Posterior cingulate gyrus (tissue), 11 donors: Measurements from ENCODE around the gene LCNL1.
"Not testable (repeated sequence)": the region's sequence is repeated elsewhere in the genome, so short reads cannot be mapped to it uniquely, and the experiment has no call there.

Experiments used
- DNase-seq, 10 donors: peaks; one replicate each; pipeline versions ENCODE4 v3.0.0 to v3.0.0-alpha.2; 2020 to 2021; ENCODE audit warnings: mixed read lengths in 3 of 10
- intact Hi-C: fragments of 100-400 bp; cut with DNase I; formaldehyde crosslinking; loops from one replicate; pipeline ENCODE4 v1.15.1; 2023

The LCNL1 gene

GRCh38 chr9:137030538-137031527 lies 48.0 kb downstream of the LCNL1 start:
- peak in 1 of 10 donors; percentile 88 for DNase-seq
- intact Hi-C loops: no loop called here

DNA sequence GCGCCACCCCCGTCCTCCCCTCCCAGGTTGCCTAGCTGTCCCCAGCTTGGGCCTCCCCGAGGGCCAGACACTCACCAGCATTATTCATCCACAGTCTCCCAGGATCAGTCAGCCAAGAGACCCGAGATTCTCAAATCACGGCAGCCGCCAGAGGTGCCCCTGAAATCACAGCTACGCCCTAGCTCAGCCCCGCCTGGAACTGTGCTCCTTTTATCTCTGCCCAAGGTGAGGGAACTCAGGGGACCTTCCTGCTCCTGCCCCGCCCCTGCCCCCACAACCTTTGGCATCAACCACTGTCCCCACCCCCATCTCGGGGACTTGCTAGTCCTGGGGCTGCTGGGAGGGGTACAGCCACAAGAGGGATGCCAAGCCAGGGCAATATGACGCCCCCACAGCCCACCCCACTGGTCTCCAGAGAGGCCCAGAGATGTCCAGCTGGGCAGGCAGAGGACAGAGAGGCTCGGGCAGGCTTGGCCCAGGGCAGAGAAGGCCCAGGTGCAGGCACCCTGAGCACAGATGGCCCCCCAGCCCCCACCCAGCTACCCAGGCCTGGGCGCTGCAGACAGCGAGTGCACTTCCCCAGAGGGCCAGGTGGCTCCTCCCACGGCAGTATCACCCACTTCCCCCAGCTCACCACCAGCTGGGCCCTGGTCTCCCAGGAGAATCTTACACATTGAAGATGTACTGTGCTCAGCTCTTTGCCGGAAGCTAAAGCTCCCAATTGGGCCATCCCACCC lies 49.3 kb downstream of the LCNL1 start, which contains the start of gene FUT7:
Gene FUT7 (minus strand): TSS at position 185 of the 737 bp plus-strand sequence. CDS start 97 bp downstream, at position 88.
- intact Hi-C loops: no loop called here
- no peak for DNase-seq

DNA sequence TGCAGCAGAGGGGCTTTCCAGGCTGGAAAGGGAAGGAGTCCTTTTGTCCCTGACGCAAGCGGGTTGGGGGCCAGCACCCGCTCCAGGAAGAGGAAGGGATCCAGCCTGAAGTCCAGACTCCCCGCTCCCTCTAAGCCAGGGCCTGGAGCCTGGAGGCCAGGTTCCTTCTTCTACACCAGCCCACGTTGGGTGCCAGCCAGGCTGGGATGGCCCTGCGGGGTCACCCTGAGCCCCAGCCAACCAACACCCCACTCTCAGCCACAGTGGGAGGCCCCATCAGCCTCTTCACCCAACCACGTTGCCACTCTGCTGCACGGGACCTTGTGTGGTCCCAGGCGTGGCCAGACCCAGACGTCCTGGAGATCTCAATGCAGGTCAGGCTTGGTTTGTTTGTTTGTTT lies 50.1 kb downstream of the LCNL1 start:
- no peak for DNase-seq
- intact Hi-C loops: no loop called here

DNA sequence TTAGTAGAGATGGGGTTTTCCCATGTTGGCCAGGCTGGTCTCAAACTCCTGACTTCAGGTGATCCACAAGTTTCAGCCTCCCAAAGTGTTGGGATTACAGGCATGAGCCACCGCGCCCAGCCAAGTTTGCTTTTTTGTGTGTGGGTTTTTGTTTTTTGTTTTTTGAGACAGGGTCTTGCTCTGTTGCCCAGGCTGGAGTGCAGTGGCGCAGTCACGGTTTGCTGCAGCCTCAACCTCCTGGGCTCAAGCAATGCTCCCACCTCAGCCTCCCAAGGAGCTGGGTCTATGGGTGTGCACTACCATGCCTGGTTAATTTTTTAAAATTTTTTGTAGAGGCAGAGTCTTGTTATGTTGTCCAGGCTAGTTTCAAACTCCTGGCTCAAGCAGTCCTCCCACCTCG lies 50.7 kb downstream of the LCNL1 start:
- DNase-seq, intact Hi-C loops: not testable (repeated sequence)

DNA sequence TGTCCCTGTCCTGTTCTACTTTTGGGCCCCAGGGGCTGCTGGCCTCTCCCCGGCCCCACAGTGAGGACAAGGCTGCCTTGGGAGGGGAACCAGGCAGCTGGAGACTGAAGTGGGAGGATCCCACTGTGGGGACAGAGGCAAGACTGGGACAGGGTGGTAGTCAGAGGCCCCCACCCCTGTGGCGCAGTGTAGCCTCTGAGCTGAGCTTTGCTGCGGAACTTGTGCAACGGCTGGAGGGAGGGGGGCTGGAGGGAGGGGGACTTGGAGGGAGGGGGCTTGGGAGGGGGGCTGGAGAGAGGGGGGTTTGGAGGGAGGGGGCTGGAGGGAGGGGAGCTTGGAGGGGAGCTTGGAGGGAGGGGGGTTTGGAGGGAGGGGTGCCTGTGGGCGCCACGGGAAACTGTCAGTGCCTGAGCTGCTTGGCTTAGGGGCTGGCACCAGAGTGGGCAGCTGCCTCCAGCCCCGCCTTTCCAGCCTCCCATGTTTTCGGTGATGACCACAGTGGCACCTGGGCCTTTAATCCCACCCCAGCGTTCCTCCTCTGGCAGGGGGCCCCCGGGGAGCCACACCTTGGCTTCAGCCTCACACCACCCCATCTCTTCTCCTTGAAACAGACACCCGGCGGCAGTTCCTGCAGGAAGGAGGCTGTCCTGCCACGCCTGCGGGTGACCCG lies 51.4 kb downstream of the LCNL1 start:
- intact Hi-C loops: no loop called here

GRCh38 chr9:137034709-137035506 lies 52.1 kb downstream of the LCNL1 start:
- DNase-seq: peak; percentile 80 to 99 (median 88)
- intact Hi-C loops: loop anchor here (1.0 kb wide), 1 partner anchor 87 kb away; no protein-coding TSS in a partner anchor

More for the DNA sequence above, 51.4 kb downstream of the LCNL1 start:
- DNase-seq: no peak
